Neural cell (in vitro differentiated cells): Measurements from ENCODE around the gene AFF3. TPM values are rescaled to one million over a fixed set of nuclear protein-coding genes. Genes with fewer than 3 reads are reported as not detected.

Experiments used
- H2AFZ ChIP-seq: fragments of 200-600, 300-800 bp; sonication (generic), shearing (Covaris generic); 2 replicates; pipeline ENCODE4 v1.6.0; 2014; ENCODE audit warnings: low read depth, mild to moderate bottlenecking, antibody characterized with exemption, low read length, moderate library complexity
- H3F3A ChIP-seq: fragments of 200-600 bp; shearing (Covaris generic); 2 replicates; pipeline ENCODE4 v1.6.1; 2016; ENCODE audit warnings: mild to moderate bottlenecking, moderate library complexity, mixed read lengths, antibody characterized with exemption, low read length; ENCODE audit not compliant: insufficient read depth, poor library complexity, severe bottlenecking
- H3K27ac ChIP-seq: fragments of 200-600, 300-800 bp; sonication (generic), shearing (Covaris generic); 2 replicates; pipeline ENCODE4 v1.5.1; 2014; ENCODE audit warnings: mild to moderate bottlenecking, low read length, moderate library complexity
- H3K27me3 ChIP-seq: fragments of 300-800, 200-600 bp; sonication (generic), shearing (Covaris generic); 2 replicates; pipeline ENCODE4 v1.6.0; 2014; ENCODE audit warnings: mild to moderate bottlenecking, low read depth, low read length, moderate library complexity; ENCODE audit not compliant: insufficient read depth
- H3K36me3 ChIP-seq: fragments of 300-800, 200-600 bp; sonication (generic), shearing (Covaris generic); 2 replicates; pipeline ENCODE4 v1.5.1; 2014; ENCODE audit warnings: mild to moderate bottlenecking, antibody characterized with exemption, low read length, moderate library complexity; ENCODE audit not compliant: insufficient read depth
- H3K4me2 ChIP-seq: fragments of 300-800, 200-600 bp; sonication (generic), shearing (Covaris generic); 2 replicates; pipeline ENCODE4 v1.6.0; 2014; ENCODE audit warnings: mild to moderate bottlenecking, low read length
- H3K4me3 ChIP-seq: fragments of 300-800, 200-600 bp; sonication (generic), shearing (Covaris generic); 2 replicates; pipeline ENCODE4 v1.5.1; 2014; ENCODE audit warnings: mild to moderate bottlenecking, low read length, moderate library complexity
- H3K79me2 ChIP-seq: fragments of 200-600 bp; shearing (Covaris generic); replicated peaks from 2 replicates; pipeline ENCODE4 v1.6.0; 2014; ENCODE audit warnings: mild to moderate bottlenecking, low read length, moderate library complexity; ENCODE audit not compliant: insufficient read depth
- H3K9ac ChIP-seq: fragments of 300-800, 200-600 bp; sonication (generic), shearing (Covaris generic); 2 replicates; pipeline ENCODE4 v1.6.1; 2016; ENCODE audit warnings: mild to moderate bottlenecking, low read length, mixed read lengths
- H3K9me2 ChIP-seq: fragments of 200-600 bp; shearing (Covaris generic); 2 replicates; pipeline ENCODE4 v1.6.1; 2016; ENCODE audit warnings: mild to moderate bottlenecking, low read length, mixed read lengths; ENCODE audit not compliant: insufficient read depth
- H3K9me3 ChIP-seq: fragments of 200-600, 300-800 bp; sonication (generic), shearing (Covaris generic); 2 replicates; pipeline ENCODE4 v1.6.1; 2016; ENCODE audit warnings: mild to moderate bottlenecking, mixed run types, low read length, moderate library complexity, mixed read lengths
- H4K20me1 ChIP-seq: fragments of 200-600 bp; shearing (Covaris generic); 2 replicates; pipeline ENCODE4 v1.6.1; 2016; ENCODE audit warnings: mild to moderate bottlenecking, mixed run types; ENCODE audit not compliant: insufficient read depth
- CTCF ChIP-seq: fragments of 450-650 bp; IDR thresholded peaks from 2 replicates; pipeline ENCODE4 v1.5.1; 2014; ENCODE audit warnings: antibody characterized with exemption, mild to moderate bottlenecking, moderate library complexity; ENCODE audit not compliant: poor library complexity, severe bottlenecking
- EP300 ChIP-seq: fragments of 450-650 bp; conservative IDR thresholded peaks from 2 replicates; pipeline ENCODE4 v1.6.1; 2014; ENCODE audit warnings: antibody characterized with exemption, mild to moderate bottlenecking, moderate library complexity; ENCODE audit not compliant: poor library complexity, severe bottlenecking
- EZH2 ChIP-seq: fragments of 200-600, 300-800 bp; shearing (Covaris generic), sonication (generic); IDR thresholded peaks from 2 replicates; pipeline ENCODE4 v1.6.1; 2014; ENCODE audit warnings: antibody characterized with exemption, low read length, borderline replicate concordance, mild to moderate bottlenecking; ENCODE audit not compliant: insufficient read depth, poor library complexity, severe bottlenecking
- MXI1 ChIP-seq: fragments of 450-650 bp; conservative IDR thresholded peaks from 2 replicates; pipeline ENCODE4 v1.6.1; 2014; ENCODE audit warnings: antibody characterized with exemption, mild to moderate bottlenecking; ENCODE audit not compliant: poor library complexity, severe bottlenecking
- POLR2AphosphoS5 ChIP-seq: IDR thresholded peaks from 2 replicates; pipeline ENCODE4 v1.6.1; 2012
- RAD21 ChIP-seq: fragments of 450-650 bp; conservative IDR thresholded peaks from 2 replicates; pipeline ENCODE4 v1.6.1; 2014; ENCODE audit warnings: antibody characterized with exemption, mild to moderate bottlenecking, moderate library complexity
- REST ChIP-seq: IDR thresholded peaks from 2 replicates; pipeline ENCODE4 v1.6.1; 2012; ENCODE audit warnings: borderline replicate concordance
- SMC3 ChIP-seq: fragments of 450-650 bp; conservative IDR thresholded peaks from 2 replicates; pipeline ENCODE4 v1.6.1; 2014; ENCODE audit warnings: antibody characterized with exemption, mild to moderate bottlenecking, moderate library complexity; ENCODE audit not compliant: poor library complexity
- TAF1 ChIP-seq: IDR thresholded peaks from 2 replicates; pipeline ENCODE4 v1.6.1; 2012; ENCODE audit warnings: low read depth
- polyA plus RNA-seq: library from polyadenylated mRNA; depleted of rRNA; stranded (reverse); fragments of >200 nt; gene quantifications from 2 replicates; pipeline ENCODE4 v1.2.3, GENCODE V29; 2014

The AFF3 gene
- polyA plus RNA-seq, 1 donor from 2014 or later, result 5.1 TPM

GRCh38 chr2:99970292-99970868 is 172.0 kb downstream of the AFF3 start:
- no peak for TF ChIP-seq SMC3
- TF ChIP-seq RAD21, result no peak
- no peak for TF ChIP-seq CTCF
- TF ChIP-seq REST, result no peak
- TF ChIP-seq EP300, result no peak
- no peak for TF ChIP-seq TAF1
- TF ChIP-seq MXI1, result no peak
- TF ChIP-seq POLR2AphosphoS5, result no peak
- TF ChIP-seq EZH2, result no peak
- Histone ChIP-seq H2AFZ (no peak overlapping the region), H3K9ac (no peak overlapping the region), H3K36me3 (no peaks in the 10 kb centered on the region), H3K9me2 (no peaks in the 10 kb centered on the region), H4K20me1 (no peaks in the 10 kb centered on the region), H3K27me3 (peaks cover 2% of the 10 kb centered on the region), H3K9me3 (no peaks in the 10 kb centered on the region), H3K4me3 (no peak overlapping the region), H3K4me2 (no peak overlapping the region), H3F3A (no peaks in the 10 kb centered on the region), H3K27ac (no peak overlapping the region), H3K79me2 (no peaks in the 10 kb centered on the region)

- Histone ChIP-seq H3K79me2 (no peaks in the 10 kb centered on the region), H3K4me3 (no peak overlapping the region), H3K9me3 (no peaks in the 10 kb centered on the region), H3F3A (no peaks in the 10 kb centered on the region), H2AFZ (no peak overlapping the region), H3K9ac (no peak overlapping the region), H3K9me2 (no peaks in the 10 kb centered on the region), H3K27me3 (no peaks in the 10 kb centered on the region), H4K20me1 (no peaks in the 10 kb centered on the region), H3K4me2 (no peak overlapping the region), H3K27ac (no peak overlapping the region), H3K36me3 (no peaks in the 10 kb centered on the region)
- TF ChIP-seq EZH2 (no peak), REST (no peak), RAD21 (no peak), SMC3 (no peak), MXI1 (no peak), EP300 (no peak), CTCF (no peak), POLR2AphosphoS5 (no peak), TAF1 (no peak)
These were observed 181.0 kb downstream of the AFF3 start for GRCh38 chr2:99961196-99961913.
